ENCODE data around the gene UNKL.

Gene UNKL

DNA sequence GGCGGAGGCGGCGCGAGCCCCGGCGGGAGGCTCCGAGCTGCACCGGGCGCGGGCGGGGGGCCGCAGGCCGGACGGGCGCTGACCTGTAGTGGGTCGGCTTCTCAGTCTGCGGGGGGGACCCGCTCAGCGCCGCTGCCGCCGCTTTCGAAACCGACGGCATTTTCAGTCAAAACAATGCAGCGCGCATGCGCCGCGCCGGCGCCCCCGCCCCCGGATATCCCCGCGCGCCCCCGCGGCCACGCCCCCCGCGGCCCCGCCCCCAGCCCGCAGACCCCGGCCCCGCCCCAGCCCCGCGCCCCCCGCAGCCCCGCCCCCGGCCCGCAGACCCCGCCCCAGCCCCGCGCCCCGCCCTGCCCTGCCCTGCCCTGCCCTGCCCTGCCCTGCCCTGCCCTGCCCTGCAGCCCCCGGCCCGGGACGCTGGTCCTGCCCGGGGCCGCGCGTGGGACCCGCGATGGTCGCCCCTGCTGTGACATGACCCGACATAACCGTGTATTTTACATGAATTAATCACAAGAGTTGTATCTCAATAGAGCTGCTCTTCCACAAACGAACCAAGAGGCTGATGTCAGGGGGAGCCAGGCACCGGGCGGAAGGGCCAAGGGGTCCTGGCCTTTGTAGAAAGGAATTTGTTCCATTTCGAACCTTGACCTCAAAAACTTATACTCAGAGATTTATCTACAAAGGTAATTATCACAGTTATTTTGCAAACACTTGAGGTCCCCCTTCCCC lies at the start of gene UNKL:
Gene UNKL, minus strand, starts transcription at position 173 of the 729 bp plus-strand sequence. Its CDS starts 13 bp downstream, at position 160.
- peak; percentile 74 for DNase-seq

GRCh38 chr16:1461146-1461545 lies 46.6 kb upstream of the UNKL start:
- DNase-seq, result no peak

- DNase-seq, result no peak
Measured at GRCh38 chr16:1460602-1461138, 46.2 kb upstream of the UNKL start.

- no peak for DNase-seq
Measured at GRCh38 chr16:1459967-1460366, 45.5 kb upstream of the UNKL start.

DNA sequence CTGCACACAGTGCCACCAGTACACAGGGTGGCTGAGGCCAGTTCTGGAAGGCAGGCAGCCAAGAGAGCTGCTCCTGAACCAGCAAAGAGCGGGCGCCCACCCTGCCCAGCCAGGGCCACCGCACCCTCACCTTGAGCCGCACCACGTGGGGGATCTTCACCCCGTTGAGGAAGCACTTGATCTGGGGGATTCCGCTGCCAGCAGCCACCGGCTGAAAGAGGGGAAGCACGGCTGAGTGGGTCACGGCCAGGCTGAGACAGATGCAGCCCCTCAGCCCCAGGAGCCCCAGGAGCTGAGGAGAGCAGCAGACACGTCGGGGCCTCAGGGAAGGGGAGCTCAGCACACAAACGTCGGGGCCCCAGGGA lies 44.5 kb upstream of the UNKL start:
- no peak for DNase-seq

DNA sequence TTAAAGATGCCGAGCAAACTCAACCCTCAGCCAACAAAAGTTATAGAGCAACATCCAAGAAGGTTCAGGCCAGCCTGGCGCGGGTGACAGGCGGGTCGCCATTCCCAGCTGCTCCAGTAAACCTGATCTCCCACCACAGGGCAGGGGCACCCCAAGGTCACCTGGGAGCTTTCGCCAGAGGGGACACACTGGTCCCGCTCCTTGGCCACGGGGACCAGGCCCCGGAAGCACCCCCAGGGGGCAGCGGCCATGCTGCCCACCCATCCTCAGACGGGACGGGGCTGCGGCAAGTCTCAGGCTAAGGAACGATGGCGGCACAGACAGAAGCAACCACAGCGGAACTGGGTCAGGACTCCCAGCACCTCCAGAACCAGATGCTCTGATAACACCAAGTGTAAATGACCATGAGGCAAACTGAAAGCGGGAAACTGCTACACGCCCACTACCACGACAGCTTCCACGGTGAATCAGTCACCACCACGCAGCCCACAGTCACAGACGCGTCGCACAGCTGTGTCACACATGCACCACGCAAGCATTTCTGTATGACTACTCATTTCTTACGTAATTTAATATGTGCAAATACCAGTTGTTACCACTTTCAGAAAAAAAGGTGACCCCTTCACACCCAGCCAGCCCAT lies 44.0 kb upstream of the UNKL start:
- DNase-seq, result no peak

GRCh38 chr16:1457489-1458245 lies 43.2 kb upstream of the UNKL start:
- no peak for DNase-seq

GRCh38 chr16:1456951-1457350 lies 42.4 kb upstream of the UNKL start:
- DNase-seq, result no peak

- no peak for DNase-seq
Measured at GRCh38 chr16:1455190-1456171, 41.0 kb upstream of the UNKL start.

DNA sequence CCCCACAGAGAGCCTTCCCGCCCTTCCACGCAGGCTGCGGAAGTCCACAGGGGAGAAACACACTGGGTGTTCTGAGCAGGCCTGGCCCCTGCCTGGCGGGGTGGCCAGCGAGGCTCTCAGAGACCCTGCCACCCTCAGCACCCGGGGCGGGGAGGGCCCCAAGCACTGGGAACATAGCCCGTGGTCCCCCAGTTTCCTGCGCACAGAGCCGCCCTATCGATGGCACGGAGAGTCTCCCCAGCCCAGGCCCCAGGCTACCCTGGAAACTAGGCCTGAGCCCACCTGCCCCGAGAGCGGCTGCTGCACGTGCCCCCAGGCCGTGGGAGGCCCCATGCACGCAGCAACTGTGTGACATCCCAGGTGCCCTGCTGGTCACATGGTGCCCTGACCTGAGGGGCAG lies 40.1 kb upstream of the UNKL start:
- DNase-seq, result no peak

DNA sequence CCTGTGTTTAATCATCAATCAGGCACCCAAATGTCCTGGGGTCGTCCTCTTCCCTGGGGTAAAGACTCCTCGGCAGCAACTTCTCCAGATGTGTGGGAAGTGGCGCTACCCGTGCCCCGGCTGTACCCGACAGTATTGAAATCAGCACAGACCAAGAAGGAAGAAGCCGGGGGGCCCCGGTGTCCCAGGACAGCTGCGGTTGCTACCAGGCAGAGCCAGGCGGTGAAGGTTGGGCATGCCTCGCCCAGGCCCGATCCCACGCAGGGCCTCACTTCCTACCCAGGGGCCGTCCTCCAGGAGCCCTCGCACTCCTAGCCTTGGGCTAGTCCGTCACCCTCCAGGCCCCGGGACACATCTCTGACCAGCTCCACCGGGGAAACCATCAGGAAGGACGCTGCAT lies 38.8 kb upstream of the UNKL start:
- DNase-seq, result no peak

DNA sequence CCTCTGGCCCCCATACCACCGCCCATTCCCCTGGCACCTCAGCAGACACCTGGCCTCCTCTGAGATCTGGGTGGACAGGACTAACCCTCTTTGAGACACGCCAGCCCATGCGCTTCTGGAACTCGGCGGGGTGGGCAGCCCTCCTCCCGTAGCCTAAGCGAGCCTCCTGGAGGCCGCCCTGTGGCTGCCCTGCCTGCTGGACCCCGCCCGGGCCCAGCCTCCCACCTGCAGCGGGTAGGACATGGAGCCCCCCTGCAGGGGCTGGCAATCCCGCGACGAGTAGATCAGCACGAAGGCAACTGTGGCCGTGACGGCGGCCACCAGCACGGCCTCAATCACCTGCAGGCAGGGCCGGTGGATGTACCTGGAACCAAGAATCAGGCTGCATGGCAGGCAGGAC lies 38.0 kb upstream of the UNKL start:
- no peak for DNase-seq

- no peak for DNase-seq
Measured at GRCh38 chr16:1451702-1452392, 37.3 kb upstream of the UNKL start.

DNA sequence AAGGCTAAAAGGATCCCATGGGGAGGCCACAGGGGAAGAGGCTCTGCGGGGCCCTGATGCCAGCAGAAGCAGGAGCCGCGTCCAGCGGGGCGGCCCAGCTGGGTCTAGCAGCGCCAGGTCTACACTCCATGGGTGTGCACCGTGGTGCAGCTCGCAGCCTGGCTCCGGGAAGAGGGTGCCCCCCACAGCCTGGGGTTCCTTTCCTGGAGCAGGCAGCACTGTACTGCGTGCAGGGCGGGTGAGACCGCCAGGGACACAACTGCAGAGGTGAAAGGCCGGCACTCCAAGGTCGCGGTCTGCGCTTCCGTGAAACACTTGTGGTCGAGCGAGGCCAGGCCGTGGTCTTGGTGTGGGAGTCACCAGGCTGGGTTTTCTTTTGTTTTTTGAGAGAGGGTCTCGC lies 36.3 kb upstream of the UNKL start:
- no peak for DNase-seq

DNA sequence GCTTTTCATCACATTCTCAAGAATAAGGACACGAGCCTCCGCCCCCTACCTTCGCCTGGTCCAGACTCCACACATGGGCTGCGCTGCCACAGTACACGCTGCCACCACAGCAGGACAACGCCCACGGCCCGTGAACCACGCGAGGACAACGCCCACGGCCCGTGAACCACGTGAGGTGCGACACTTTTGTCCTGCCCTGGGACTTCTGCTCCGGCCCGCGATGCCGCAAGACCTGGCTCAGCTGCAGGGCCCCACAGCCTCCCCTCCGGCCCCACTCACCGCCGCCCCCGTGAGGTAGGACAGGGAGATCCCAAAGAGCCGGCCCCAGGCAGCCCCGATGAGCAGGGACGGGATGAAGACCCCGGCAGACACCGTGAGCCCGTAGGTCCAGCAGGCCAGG lies 35.7 kb upstream of the UNKL start:
- DNase-seq, result no peak

- DNase-seq, result no peak
Measured at GRCh38 chr16:1449201-1449788, 34.8 kb upstream of the UNKL start.

DNA sequence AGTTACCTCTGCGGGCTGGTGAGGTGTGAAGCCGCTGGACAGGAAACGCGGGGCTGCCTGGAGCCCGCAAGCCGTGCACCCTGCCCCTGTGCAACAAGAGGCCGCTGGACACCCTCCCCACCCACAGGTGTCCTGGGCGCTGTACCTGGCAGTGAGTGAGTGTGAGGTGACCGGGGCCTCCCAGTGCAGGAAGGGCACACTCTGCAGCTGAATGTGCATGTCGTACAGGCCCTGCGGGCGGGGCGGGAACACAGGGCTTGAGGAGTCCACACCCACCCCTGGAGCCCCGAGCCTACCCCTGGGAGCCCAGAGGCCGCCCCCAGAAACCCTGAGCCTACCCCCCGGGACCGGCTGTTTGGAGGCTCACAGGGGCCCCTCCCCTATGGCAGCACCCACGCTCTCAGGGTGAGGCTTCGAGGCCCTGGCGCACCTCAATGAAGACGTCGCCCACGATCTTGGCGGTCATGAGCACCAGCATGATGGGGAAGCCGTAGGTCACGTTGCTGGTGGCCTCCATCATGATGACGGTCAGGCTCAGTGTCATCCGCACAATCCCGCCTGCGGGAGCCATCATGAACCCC lies 34.1 kb upstream of the UNKL start:
- no peak for DNase-seq

DNA sequence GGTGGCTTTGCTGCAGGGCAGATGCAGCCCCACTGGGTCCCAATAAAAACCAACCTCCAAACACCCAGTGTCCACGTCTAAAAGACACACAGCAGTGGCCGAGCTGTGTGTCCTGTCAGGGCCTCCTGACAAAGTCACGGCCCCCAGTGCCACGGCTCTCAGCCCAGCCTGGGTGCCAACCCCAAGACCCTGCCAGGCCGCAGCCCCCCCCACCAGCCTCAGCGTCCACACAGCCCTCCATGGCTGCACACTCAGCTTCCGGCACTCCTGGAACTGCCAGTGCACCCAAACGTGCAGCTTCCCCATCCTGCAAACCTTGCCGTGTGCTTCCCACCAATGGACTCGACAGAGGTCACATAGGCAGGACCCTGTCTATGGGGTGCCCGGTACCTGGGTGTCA lies 33.5 kb upstream of the UNKL start:
- DNase-seq, result no peak

GRCh38 chr16:1446296-1447080 lies 32.0 kb upstream of the UNKL start:
- DNase-seq, result no peak

DNA sequence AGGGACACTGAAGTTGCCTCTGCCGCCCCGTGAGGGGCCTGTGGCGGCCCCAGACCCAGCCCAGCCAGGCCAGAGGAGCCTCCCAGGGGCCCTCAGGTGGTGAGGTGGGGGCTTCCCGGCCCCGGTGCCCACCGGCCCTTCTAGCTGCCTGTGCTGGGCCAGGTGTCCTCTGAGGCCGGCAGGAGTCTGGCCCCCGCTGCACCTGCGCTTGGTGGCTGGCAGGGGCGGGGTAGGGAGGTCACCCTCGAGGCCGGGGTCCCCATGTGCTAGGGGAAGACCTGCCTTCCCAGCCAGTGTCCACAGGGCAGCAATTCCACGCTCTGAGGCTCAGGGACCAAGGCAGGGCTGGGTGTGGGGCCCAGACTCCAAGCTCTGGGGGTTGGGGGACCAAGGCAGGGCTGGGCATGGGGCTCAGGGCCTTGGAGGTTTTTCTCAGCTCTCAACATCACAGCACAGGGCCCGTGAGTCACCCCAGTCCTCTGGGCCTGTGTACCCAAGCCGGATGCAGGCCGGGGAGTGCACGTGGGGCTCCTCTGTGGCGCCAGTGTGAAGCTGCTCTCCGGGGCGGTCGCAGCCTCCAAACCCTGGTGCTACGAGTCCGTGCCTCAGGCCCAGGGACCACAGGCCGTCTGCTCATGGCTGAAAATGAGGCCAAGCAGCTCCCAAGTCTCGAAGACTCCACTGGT lies 31.2 kb upstream of the UNKL start:
- no peak for DNase-seq

Data from activated T-cell treated with anti-CD3 and anti-CD28 coated beads for 4 hours (primary cell).